Stimulated activated CD4-positive, alpha-beta T cell treated with anti-CD3 and anti-CD28 coated beads, Interleukin-2, amount 100 ng/mL, for 4 hours (primary cell): ENCODE results near the gene CD96.

ENCODE experiments used
- DNase-seq: peaks from one replicate; pipeline ENCODE4 v3.0.0-alpha.2; 2020; ENCODE audit warnings: low read depth

The CD96 gene

DNA sequence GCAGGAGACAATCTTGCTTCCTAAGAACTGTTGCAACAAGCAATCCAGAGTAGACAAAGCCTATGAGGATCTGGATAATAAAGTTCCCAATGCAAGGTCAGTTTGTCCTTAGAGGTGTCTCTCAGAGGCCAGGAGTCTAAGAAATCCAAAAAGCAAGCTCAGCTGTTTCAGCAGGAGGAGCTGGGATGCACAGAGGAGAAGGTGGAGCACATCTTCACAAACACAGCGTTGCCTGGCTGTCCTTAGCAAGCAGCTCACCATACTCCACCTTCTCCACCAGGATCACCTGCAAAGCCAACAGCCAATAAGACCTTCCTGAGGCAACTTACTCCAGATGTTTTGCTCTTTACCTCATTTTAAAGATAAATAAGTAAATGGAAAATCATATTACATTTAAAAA is 52.8 kb downstream of the CD96 start:
- DNase-seq, result no peak

DNA sequence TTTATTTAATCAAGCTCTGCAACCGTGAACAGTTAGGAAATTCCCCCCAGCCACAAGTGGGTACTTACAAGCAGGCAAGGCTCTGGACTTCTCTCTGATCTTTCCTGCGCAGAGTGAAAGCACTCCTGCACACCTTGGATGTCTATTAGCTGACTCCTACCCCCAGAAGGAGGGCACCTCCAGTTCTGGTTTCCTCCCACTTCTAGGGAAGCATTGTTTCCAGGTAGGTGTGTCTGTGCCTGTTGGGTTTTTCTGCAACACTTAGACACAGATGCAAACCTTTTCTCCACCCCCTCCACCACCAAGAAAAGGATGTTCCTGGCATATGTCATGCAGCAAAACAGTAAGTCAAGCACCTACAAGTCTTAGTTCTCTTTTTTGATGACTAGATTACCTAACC is 53.2 kb downstream of the CD96 start, which contains the start of gene ZBED2:
TSS of gene ZBED2 (minus strand) at position 115 of the 400 bp plus-strand sequence. CDS start 1,145 bp downstream, outside the sequence.
- no peak for DNase-seq

DNA sequence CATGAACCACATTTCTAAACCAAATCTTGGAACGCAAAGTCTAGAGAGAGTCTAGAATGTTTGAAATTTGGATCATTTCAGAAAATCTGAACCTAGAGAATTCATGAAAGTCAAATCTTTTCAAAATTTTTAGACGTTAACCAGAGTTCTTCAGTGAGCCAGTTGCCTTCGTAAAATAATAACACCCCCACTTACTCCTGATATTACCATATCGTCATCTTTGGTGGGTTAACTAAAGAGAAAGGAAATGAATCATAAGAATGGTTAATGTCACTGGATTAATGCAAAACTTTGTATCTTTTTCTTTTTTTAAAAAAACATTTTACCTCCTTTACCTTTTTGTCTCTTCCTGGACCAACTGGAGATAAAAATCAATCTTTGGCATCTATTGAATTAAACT is 54.3 kb downstream of the CD96 start:
- DNase-seq, result no peak

DNA sequence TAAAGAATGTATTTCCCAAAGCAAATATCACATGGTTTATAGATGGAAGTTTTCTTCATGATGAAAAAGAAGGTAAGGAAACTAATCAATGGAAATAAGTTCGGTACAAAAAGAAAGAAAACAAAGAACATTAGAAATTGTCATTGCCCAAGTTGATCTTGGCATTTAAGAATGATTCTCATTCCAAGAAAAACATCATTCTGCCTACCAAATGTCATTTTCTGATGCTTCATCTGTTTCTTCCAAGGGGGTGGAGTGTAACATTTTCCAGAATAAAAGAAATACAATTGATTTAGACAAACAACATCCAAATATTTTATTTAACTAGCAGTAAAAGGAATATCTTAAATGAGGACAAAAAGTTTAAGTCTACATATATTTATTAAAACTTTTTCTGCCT is 56.1 kb downstream of the CD96 start:
- no peak for DNase-seq

DNA sequence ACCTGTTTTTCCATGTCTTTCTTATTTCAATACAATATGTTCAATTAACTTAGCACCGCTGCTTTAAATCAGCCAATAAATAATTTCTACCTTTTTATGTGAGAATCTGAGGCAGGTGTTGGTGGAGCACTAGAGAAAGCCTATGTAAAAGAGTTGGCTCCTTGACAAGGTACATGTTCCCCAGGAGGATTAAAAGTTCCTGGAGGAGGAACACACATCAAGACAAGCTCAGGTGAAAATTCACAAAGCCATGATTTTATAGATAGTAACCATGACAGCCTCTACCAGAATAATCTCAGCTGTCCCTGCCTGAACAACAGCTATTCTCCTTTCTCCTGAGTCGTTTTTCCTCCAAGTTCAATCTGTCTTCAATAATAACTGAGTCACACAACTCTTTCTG is 56.6 kb downstream of the CD96 start:
- no peak for DNase-seq

DNA sequence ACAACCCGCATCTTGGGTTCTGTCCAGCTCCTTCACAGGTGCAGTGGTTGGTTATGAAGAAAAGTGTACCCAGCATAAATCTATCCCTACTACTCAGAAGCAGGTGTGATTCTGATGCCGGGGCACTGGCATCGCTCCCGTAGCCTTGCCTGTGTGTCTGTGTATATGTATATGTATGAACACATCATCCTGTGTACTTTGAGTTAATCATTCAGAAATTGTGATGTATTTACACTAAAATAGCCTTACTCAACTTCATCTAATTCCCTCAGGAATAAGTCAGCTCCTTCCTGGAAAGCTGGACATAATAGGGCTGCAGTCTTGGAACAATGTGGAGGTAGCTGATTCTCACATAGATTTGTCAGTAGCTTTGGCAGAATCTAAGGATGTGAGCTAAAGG is 59.8 kb downstream of the CD96 start:
- DNase-seq, result no peak

DNA sequence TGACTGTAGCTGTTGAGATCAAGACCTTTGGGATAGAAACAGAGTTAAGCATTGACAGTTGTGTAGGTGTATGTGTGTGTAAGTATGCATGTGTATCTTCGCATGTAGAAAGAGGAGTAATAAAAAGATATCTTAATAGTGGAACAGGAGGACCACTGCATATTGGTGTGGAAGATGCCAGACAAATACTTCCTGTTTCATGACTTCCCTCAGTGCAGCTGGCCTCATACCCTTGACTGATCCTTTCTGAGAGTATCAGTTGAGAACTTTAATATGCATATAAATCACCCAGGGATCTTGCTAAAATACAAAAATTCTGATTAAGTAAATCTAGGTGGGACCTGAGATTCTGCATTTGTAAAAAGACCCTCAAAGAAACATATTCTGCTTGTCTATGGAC is 61.7 kb downstream of the CD96 start:
- DNase-seq, result no peak

DNA sequence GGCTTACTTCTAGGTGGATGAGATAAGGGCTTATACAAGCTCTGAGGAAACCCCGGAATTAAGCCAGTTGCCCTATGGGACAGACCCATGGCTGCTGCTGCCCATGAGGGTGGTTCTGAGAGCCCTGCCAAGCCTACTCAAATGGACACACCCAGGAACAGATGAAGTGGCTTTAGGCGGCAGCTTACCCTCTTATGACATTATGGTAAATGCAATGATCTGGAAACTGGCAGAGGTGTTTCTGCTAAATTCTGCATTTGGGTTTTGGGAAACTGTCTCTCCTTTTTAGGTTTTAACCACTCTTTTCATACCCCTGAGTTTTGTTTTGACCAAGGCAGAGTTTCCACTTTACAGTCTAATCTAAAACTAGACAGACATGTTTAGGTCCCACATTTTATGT is 62.1 kb downstream of the CD96 start:
- DNase-seq, result no peak

DNA sequence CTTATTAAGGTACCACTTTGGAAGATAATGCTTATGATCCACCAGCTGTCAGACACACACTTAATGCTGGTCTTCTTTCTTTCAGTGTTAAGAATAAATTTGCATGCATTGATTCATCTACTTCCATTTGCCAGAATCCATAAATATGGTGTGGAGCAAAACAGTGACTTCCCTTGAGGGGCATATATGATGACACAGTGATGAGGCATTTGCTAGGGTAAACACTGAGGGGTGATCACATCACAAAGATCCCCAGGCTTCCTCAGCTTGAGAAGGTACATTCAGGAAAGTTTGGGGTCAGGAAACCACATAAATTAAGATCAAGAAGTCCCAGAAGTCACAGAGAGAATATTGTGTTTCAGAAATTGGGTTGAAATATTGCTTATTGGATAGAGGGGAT is 63.0 kb downstream of the CD96 start:
- DNase-seq, result no peak

DNA sequence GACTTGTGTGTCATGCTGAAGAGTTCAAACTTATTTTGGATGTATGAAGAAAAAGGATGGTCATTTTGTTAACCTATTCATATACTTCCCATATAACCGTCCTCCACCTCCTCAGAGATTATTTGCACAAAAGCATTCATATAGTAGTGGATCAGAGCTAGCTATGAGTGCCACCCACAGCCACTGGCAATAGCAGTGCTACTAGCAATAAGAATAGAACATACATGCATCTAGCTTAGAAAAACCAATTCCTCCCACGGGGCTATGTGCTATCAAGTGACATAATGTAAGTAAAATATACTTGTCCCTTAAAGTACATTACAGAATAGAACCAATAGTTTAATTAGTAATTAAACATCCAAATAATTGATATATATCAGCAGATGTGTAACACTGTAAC is 63.5 kb downstream of the CD96 start:
- DNase-seq, result no peak

DNA sequence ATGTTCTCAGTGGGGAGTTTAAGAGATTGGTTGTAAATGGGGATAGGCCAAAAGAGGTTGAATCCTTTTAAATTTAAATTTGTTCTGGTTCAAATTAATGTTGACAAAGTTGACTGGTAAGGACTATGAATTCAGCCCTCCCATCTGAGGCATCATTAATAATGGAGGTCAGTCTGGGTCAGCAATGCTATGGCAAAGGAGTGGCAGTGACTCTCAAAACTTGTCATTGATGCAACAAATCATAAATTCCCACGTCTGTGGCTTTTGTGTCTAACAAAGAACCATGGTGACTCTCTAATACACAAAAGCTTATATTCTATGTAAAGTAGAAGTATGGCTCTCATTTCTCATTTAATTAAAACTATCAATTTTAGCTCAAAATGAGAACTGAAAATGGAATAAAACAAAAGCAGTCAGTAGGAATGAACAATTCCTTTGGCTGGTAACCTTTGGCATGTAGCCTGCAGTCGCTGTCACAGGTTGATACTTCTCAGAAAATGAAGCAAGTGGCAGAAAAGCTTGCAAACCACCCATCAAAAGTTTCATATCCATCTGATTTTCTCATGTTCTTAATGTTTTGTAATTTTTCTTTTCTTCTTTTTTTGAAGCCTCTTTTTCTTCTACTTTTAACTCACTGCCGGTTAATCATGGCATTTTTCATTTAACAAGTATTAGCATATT is 65.4 kb downstream of the CD96 start:
- DNase-seq, result no peak

DNA sequence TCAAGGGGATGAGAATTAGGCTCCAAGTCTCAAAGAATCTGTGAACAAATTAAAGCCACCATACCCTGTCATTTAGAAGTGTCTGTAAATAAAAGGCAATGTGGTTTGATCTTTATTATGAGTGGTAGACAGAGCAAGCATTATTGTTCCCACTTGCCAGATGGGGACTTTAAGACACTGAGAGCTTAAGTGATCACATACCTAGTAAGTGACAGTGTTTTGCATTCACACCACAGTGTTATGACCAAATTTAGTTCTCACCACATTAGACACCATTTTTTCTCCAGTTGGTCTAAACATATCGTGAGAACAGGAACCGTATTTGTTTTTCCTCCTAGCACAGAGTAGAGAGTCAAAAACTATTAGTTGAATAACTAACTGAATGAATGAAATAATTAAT is 66.4 kb downstream of the CD96 start:
- DNase-seq, result no peak

DNA sequence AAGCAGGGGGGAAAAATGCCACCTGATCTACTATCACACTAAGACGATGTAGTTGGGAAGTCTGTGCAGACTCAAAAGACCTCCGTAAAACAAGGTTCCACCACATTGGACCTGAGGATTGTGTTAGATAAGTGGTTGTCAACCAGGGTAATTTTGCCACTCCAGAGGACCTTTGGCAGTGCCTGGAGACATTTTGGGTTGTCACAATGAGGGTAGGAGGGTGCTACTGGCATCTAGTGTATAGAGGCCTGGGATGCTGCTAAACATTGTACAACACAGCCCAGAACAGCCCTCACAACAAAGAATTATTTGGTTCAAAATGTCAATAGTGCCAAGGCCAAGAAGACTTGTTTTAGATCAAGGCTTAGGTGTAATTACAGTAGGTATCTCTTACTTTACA is 67.7 kb downstream of the CD96 start:
- DNase-seq, result no peak

DNA sequence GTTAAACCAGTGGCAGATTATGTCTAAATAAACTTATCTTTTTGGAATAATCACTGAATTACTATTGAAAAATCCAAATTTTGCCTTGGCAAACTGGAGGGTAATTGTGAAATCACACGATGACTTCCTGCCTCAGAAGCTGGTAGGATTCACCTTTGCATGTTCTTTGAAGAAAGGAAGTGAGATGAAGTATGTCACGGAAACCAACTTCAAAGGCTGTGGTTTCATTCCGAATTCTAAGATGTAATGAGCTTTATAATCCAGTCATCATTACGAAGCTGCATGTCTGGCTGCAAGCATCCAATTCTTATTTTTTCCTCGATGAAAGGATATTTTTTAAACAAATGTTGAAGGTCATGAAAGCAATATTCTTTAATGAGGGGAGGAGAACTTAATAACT is 68.2 kb downstream of the CD96 start:
- DNase-seq, result peak; percentile 62

DNA sequence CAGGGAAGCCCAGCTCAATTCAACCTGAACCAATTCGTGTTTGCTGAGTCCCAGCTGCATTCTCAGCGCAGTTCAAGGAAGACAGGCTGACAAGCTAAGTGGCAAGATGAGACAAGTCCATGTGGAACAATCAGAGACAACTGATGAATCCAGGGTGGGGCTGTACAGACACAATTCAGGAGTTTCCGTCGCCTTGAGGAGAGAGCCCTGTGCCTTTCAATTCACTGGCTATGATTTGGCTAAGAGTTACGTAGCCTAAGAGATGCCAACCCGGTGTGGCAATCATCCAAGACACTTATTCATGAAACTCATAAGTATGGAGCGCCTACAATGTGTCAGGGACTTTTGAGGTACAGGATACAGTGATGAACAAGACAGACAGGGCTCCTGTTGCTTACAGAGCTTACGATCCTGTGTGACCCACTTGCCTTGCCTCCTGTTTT is 68.6 kb downstream of the CD96 start:
- no peak for DNase-seq

DNA sequence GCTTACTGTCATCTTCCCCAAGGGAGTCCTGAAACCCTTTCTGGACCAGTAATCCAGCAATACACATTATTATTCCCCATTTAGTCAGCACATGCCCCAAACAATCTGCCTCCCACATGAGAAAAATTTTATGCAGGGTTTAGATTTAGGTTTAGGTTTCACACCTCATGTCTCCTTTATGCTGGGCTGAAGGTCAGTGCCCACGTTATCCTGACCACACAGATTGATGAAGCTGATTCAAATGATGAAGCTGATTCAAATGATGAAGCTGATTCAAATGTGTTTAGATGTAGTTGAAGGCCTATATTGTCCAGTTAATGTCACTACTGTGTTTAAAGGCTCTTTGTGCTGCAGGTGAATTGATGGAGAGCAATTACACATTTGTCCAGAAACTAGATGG is 71.3 kb downstream of the CD96 start:
- no peak for DNase-seq

DNA sequence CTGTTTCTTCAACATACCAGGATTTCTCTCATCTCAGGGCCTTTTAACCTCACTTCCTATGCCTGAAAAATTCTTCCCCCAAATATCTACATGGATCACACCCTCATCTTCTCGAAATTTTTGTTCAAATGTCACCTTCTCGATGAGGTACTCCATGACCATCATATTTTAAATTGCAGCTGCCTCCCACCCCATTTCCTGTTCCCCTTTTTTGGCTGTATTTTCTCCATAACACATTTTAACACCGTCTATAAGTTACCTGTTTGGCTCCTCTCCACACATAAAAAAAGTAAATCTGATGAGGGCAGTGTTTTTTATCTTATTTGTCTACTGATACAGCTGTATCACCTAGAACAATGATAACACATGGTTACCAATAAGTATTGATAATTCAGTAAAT is 73.9 kb downstream of the CD96 start:
- DNase-seq, result no peak

DNA sequence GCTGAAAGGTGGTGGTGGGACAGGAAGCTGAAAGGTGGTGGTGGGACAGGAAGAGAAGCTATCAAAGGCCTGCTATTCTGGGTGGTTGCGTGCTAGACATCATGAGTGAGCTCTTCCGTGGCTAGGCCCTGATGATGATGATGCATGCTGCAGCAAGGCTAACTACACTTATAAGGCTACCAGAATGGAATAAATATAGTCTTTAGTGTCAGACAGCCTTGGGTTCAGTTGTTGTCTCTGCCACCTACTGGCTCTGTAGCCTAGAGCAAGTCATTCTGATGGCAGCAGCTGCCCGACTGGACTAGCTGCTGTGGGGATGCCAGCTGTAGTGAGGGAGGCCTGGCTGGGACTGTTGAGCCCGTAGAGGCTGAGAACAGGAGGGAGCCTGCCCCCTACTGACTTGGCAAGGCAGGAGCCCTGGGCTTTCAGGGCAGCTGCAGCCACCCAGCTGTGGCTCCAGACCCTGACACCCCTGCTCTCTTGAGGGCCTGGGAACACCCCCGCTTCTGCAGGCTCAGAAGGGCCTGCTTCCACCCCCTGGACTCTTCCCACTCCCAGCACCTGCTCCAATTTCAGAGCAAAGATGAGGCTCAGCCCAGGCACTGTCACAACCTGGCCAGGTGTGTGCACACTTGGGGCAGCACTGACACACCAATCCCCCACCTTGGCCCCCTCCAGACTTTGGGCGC is 74.6 kb downstream of the CD96 start:
- DNase-seq, result peak; percentile 64

DNA sequence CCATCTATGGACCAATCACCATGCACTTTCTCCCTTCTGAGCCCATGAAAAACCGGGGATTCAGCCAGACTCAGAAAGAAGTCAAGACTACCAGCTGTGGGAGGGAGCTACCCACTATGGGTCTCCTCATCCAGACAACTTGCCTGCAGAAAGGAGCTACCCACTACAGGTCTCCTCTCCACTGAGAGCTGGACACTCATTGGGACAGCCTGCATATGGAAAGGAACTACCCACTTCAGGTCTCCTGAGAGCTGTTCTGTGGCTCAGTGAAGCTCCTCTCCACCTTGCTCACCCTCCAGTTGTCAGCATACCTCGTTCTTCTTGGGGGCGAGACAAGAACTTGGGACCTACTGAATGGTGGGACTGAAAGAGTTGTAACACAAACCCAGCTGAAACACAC is 75.4 kb downstream of the CD96 start:
- DNase-seq, result no peak

DNA sequence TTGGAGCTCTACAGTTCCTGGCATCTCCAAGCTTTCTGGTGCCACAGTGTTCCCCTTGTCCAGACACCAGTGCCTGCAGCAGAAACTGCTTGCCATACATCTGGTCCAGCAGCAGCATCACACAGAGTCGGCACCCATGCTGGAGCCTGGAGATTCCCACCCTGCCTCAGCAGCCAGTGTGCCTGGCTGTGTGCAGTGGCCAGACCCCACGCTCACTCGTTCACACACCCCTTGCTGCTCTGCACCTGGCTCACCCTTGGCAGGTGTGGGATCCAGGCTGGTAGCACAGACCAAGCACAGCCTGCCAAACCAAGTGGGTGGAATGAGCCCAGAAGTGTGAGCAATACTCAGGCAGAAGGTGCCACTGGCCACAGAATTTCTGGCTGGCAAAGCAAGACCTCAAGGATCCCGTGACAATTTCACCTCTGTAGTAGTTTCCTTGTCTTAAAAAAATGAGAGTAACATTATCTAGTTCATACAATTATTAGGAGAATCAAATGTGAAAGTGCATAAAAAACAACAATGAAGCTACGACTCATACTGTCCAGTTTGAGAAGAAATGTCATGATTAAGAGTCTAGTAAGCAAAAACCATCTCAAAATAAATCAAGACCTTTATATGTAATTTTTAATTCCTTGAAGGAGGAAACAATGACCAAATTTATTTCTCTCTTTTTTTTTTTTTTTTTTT is 76.1 kb downstream of the CD96 start:
- no peak for DNase-seq

DNA sequence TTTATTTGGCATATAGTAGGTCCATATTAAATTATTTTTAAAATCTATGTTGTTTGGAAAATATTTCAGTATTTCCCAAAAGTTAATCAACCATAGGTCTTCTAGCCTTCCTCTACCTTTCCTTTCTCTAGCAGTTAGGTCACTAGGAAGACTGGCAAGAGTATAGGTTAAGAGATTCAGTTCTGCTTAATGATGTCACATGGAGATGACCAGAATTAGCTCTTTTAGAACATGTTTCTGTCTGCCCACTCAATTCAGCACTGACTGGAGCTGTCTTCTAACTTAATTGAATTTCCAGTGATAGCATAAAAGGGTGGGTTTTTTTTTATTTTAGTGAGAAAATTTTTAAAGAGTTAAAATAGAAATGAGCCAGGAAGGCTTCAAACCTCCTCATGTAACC is 76.9 kb downstream of the CD96 start:
- DNase-seq, result no peak

DNA sequence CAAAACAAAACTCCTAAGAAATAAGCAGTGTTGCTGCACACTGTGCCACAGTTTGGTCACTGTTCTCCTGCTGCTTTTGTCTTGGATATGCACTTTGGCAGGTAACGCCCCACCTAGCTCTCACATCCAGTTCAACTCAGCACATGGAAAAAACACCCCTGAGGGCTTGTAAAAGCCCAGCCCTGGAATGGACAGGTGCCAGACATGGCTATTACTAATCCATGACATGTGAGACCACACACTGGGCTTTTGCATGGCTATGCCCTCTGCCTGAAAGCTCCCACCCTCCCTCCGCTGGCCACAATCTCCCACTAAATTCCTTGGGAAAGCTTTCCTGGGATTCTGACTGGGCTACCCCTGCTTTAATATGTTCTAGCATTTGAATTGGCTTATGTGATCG is 77.8 kb downstream of the CD96 start:
- DNase-seq, result no peak

DNA sequence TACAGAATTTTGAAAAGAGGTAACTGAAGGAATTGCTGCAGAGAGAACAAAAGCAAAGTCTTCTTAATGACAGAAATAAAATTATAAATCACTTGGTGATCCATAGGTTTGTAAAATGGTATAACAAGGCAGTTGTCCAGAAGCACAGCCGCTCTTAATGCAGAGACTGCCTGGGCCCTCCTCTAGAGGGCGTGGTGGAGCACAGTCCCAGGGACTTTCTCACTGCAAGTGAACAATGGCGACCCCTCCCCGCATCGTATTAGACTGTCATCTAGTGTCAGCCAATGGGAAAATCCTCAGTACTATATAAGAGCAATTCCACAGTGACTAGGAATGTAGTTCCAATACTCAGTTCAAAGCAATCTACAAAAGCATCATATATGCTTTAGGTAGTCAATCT is 79.5 kb downstream of the CD96 start:
- no peak for DNase-seq
